HAP-1 (cell line): ENCODE measurements around the gene GNG2.

Experiments used
- DNase-seq, 2 experiments: peaks; one replicate each; pipeline ENCODE4 v3.0.0-alpha.2; 2016 to 2020; ENCODE audit warnings: low spot score in 2 of 2
- H3K27me3 ChIP-seq: fragments of 250-450 bp; sonication (Bioruptor Pico); 2 replicates; pipeline ENCODE4 v1.5.1; 2020; ENCODE audit warnings: low read depth, mild to moderate bottlenecking, moderate library complexity
- H3K36me3 ChIP-seq: fragments of 250-450 bp; sonication (Bioruptor Pico); replicated peaks from 2 replicates; pipeline ENCODE4 v1.5.1; 2020; ENCODE audit warnings: mild to moderate bottlenecking
- H3K4me1 ChIP-seq: fragments of 250-450 bp; sonication (Bioruptor Pico); 2 replicates; pipeline ENCODE4 v1.5.1; 2020; ENCODE audit warnings: mild to moderate bottlenecking
- H3K4me3 ChIP-seq: fragments of 250-450 bp; sonication (Bioruptor Pico); 2 replicates; pipeline ENCODE4 v1.5.1; 2020; ENCODE audit warnings: mild to moderate bottlenecking, moderate library complexity
- H3K9me3 ChIP-seq: fragments of 250-450 bp; sonication (Bioruptor Pico); 2 replicates; pipeline ENCODE4 v1.5.1; 2020; ENCODE audit warnings: mild to moderate bottlenecking, moderate library complexity
- in situ Hi-C: fragments of 300-500 bp; cut with MboI; formaldehyde crosslinking; loops from 3 replicates; pipeline ENCODE4 v1.14.3; 2020; ENCODE audit warnings: low sequenced_read_pairs, inconsistent platforms, mixed read lengths

The GNG2 gene

GRCh38 chr14:51954031-51954430, 93.6 kb downstream of the GNG2 start:
- Histone ChIP-seq H3K4me1 (peaks cover 7% of the 10 kb centered on the region), H3K36me3 (no peaks in the 10 kb centered on the region), H3K4me3 (no peak overlapping the region), H3K27me3 (no peaks in the 10 kb centered on the region), H3K9me3 (no peaks in the 10 kb centered on the region)
- in situ Hi-C loops = no loop called here
- peak in 1 of 2 experiments; percentile 27 for DNase-seq

DNA sequence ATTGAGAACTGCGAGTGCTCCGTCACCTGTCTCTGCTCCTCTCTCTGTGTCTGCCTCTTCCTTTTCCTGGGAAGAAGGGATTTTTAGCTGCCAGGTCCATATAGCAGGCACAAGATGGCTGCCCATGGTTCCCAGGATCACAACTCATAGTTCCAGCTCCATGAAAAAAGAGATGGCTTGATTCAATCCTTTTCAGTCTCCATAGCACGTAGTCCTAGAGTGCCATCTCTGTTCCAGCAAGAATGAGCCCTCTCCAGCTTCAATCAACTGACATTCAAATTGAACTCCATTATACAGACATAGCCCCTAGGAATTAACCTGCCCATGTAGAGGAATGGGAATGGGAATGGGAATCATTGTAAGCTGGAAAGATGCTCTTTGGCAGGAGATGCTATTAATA, 94.2 kb downstream of the GNG2 start:
- DNase-seq = no peak
- Histone ChIP-seq H3K4me3 (no peak overlapping the region), H3K27me3 (no peaks in the 10 kb centered on the region), H3K9me3 (no peaks in the 10 kb centered on the region), H3K4me1 (peaks cover 7% of the 10 kb centered on the region), H3K36me3 (no peaks in the 10 kb centered on the region)
- in situ Hi-C loops = no loop called here

- Histone ChIP-seq H3K4me1 (peaks cover 16% of the 10 kb centered on the region), H3K4me3 (no peak overlapping the region), H3K36me3 (no peaks in the 10 kb centered on the region), H3K9me3 (no peaks in the 10 kb centered on the region), H3K27me3 (no peaks in the 10 kb centered on the region)
- in situ Hi-C loops = no loop called here
- no peak for DNase-seq
These were observed 97.5 kb downstream of the GNG2 start for GRCh38 chr14:51957950-51958349.

GRCh38 chr14:51959928-51960327, 99.5 kb downstream of the GNG2 start:
- in situ Hi-C loops = no loop called here
- DNase-seq = no peak
- H3K4me1 ChIP-seq = peaks cover 18% of the 10 kb centered on the region
- H3K9me3 ChIP-seq = no peaks in the 10 kb centered on the region
- no peak overlapping the region for H3K4me3 ChIP-seq
- no peaks in the 10 kb centered on the region for H3K36me3 ChIP-seq
- H3K27me3 ChIP-seq = no peaks in the 10 kb centered on the region

DNA sequence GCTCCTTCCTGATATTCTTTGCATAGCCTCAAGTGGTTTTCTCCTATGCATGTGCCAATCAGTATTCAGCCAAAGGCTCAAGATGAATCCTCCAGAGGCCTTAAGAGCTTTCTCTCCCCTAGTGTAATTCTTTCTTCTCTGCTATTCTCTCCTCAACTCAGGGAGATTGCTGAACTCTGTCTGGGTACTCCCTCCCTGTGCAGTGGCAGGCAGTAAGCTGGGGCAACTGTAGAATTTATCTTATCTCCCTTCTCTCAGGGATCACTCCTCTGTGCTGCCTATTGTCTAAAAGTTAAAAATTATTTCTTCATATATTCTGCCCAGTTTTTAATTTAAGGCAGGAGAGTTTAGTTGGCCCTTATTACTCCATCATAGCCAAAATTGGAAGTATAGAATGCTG, 100.5 kb downstream of the GNG2 start:
- DNase-seq = no peak
- H3K27me3 ChIP-seq = no peaks in the 10 kb centered on the region
- in situ Hi-C loops = no loop called here
- no peak overlapping the region for H3K4me3 ChIP-seq
- no peaks in the 10 kb centered on the region for H3K36me3 ChIP-seq
- peaks cover 18% of the 10 kb centered on the region for H3K4me1 ChIP-seq
- no peaks in the 10 kb centered on the region for H3K9me3 ChIP-seq

GRCh38 chr14:51962711-51963110, 102.3 kb downstream of the GNG2 start:
- Histone ChIP-seq H3K27me3 (no peaks in the 10 kb centered on the region), H3K9me3 (no peaks in the 10 kb centered on the region), H3K4me3 (no peak overlapping the region), H3K36me3 (no peaks in the 10 kb centered on the region), H3K4me1 (peaks cover 18% of the 10 kb centered on the region)
- in situ Hi-C loops = no loop called here
- DNase-seq = peak in 1 of 2 experiments; percentile 45

- DNase-seq = peak in 1 of 2 experiments; percentile 75
- Histone ChIP-seq H3K9me3 (no peaks in the 10 kb centered on the region), H3K4me3 (no peak overlapping the region), H3K27me3 (no peaks in the 10 kb centered on the region), H3K4me1 (peaks cover 18% of the 10 kb centered on the region), H3K36me3 (no peaks in the 10 kb centered on the region)
- in situ Hi-C loops = no loop called here
These were observed 102.9 kb downstream of the GNG2 start for GRCh38 chr14:51963286-51963685.

GRCh38 chr14:51967521-51967920, 107.1 kb downstream of the GNG2 start:
- in situ Hi-C loops = no loop called here
- DNase-seq = no peak

GRCh38 chr14:51969852-51970540, 109.6 kb downstream of the GNG2 start:
- in situ Hi-C loops = no loop called here
- H3K27me3 ChIP-seq = no peaks in the 10 kb centered on the region
- H3K4me3 ChIP-seq = no peak overlapping the region
- H3K9me3 ChIP-seq = no peaks in the 10 kb centered on the region
- H3K4me1 ChIP-seq = no peaks in the 10 kb centered on the region
- no peaks in the 10 kb centered on the region for H3K36me3 ChIP-seq
- DNase-seq = no peak

More at GRCh38 chr14:51967521-51967920, 107.1 kb downstream of the GNG2 start:
- Histone ChIP-seq H3K4me3 (no peak overlapping the region), H3K27me3 (no peaks in the 10 kb centered on the region), H3K4me1 (peaks cover 13% of the 10 kb centered on the region), H3K9me3 (no peaks in the 10 kb centered on the region), H3K36me3 (no peaks in the 10 kb centered on the region)

- in situ Hi-C loops = no loop called here
- H3K36me3 ChIP-seq = no peaks in the 10 kb centered on the region
- H3K9me3 ChIP-seq = no peaks in the 10 kb centered on the region
- no peaks in the 10 kb centered on the region for H3K27me3 ChIP-seq
- H3K4me1 ChIP-seq = no peaks in the 10 kb centered on the region
- H3K4me3 ChIP-seq = no peak overlapping the region
- DNase-seq = no peak
These were observed 112.2 kb downstream of the GNG2 start for GRCh38 chr14:51972566-51972965.

DNA sequence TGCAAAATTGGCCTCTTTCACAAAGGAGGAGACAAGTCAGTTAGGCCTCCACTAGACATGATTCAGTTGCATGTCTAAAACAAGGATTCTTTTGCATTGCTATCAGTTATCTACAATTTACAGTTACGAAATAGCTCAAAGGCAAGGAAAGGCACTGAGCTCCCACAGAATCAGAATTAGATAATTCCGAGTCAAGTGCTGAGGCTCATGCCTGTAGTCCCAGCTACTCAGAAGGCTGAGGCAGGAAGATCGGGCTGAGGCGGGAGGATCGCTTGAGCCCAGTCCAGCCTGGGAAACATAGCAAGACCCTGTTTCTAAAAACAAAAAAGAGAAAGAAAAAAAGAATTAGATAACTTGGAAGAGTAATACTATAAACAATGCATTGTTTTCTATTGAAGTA, 116.7 kb downstream of the GNG2 start:
- in situ Hi-C loops = loop anchor here (25.0 kb wide), 1 partner anchor 690 kb away; no protein-coding TSS in a partner anchor
- no peaks in the 10 kb centered on the region; the same call in 1 of the 2 replicates for H3K4me1 ChIP-seq
- H3K4me3 ChIP-seq = no peak overlapping the region
- no peaks in the 10 kb centered on the region for H3K9me3 ChIP-seq
- no peak for DNase-seq
- no peaks in the 10 kb centered on the region for H3K27me3 ChIP-seq
- H3K36me3 ChIP-seq = no peaks in the 10 kb centered on the region

- no peaks in the 10 kb centered on the region for H3K27me3 ChIP-seq
- in situ Hi-C loops = loop anchor here (25.0 kb wide), 1 partner anchor 691 kb away; no protein-coding TSS in a partner anchor
- H3K4me3 ChIP-seq = no peak overlapping the region
- H3K9me3 ChIP-seq = no peaks in the 10 kb centered on the region
- DNase-seq = no peak
- H3K36me3 ChIP-seq = no peaks in the 10 kb centered on the region
- H3K4me1 ChIP-seq = peaks cover 12% of the 10 kb centered on the region
These were observed 118.3 kb downstream of the GNG2 start for GRCh38 chr14:51978681-51979085.

DNA sequence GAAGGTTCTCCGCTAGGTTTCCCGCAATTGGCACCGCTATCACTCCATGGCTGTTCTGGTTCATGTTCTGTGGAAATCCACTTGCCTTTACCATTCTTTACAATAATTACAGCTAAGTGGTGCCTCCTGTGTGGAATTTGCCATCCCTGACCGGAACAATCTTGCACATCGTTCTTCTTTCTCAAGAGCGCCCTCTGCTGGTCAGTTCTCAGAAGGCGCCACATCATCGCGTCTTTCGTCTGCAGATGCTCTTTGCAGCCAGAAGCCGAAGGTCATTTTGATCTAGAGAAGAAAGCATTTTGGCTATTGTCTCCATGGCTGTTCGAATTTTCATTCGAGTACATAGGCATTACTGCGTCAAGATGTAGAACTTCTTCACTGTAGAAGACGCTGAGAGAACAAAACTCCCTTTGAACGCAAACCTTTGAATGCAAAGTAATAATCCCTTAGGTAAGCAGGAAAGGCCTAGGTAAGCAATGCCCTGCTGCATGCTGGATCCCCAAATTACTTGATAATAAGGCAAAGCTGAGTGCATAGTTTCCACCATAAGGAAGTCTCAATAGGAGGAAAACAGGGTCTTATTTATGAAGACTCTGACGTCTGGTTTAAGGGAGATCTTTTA, 118.8 kb downstream of the GNG2 start:
- Histone ChIP-seq H3K27me3 (no peaks in the 10 kb centered on the region), H3K36me3 (no peaks in the 10 kb centered on the region), H3K9me3 (no peaks in the 10 kb centered on the region), H3K4me1 (peaks cover 12% of the 10 kb centered on the region), H3K4me3 (no peak overlapping the region)
- peak; percentile 59 to 90 for DNase-seq
- in situ Hi-C loops = loop anchor here (25.0 kb wide), 1 partner anchor 692 kb away; no protein-coding TSS in a partner anchor

DNA sequence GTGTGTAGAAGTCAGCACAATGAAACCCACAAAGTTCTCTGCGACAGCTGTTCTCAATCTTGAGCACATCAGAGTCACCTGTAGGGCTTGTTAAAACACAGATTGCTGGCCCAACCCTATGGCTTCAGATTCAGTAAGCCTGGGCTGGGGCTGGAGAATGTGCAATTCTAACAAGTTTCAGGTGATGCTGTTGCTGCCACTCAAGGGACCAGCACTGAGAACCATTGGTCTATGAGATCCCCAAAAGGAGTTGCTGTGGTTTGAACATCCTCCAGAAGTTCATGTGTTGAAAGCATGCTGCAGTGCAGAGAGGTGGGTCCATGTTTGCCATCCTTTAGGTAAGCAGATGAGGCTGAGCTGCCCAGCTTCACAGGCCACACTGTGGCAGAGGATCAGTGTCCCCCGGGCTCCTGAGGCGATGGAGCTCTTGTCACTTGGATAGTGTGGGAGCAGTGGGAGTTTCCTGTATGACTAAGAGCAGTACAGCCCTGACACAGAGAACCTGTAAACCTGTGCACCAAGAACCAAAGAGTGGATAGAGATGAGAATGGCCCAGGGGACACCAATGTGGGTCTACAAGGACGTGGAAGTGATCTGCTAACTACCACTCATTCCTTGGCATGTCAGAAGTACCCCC, 120.9 kb downstream of the GNG2 start:
- in situ Hi-C loops = loop anchor here (25.0 kb wide), 1 partner anchor 694 kb away; no protein-coding TSS in a partner anchor
- Histone ChIP-seq H3K4me1 (peaks cover 12% of the 10 kb centered on the region), H3K27me3 (no peaks in the 10 kb centered on the region), H3K36me3 (no peaks in the 10 kb centered on the region), H3K4me3 (no peak overlapping the region), H3K9me3 (no peaks in the 10 kb centered on the region)
- no peak for DNase-seq
